ENCODE data around the gene GLMN. TPM values are rescaled to one million over a fixed set of nuclear protein-coding genes. Genes with fewer than 3 reads are reported as not detected.

Gene GLMN
- total and polyA plus RNA-seq, 7 donors: 2.8 to 17.6 (median 7.8) TPM

GRCh38 chr1:92277105-92277723 lies 21.6 kb downstream of the GLMN start:
- WGBS, 2 donors: 93 to 96% methylated on average over 4 of the region's 4 CpGs
- Histone ChIP-seq H3K36me3 (peaks cover 0 to 55% (median 7%) of the 10 kb centered on the region in 4 donors), H3K27me3 (no peaks in the 10 kb centered on the region), H3K4me1 (no peaks in the 10 kb centered on the region), H3K27ac (no peak overlapping the region), H3K4me3 (no peak overlapping the region), H3K9me3 (no peaks in the 10 kb centered on the region)
- TF ChIP-seq POLR2A (IDR thresholded peaks at IDR 0.05) (no peak), POLR2AphosphoS5 (IDR thresholded peaks at IDR 0.05) (no peak), CTCF (IDR thresholded peaks at IDR 0.05) (no peak), EP300 (IDR thresholded peaks at IDR 0.05) (no peak)
- intact Hi-C loops (cut with DNase I): no loop called here
- no peak for DNase-seq

GRCh38 chr1:92276082-92276481 lies 22.7 kb downstream of the GLMN start:
- no peak for DNase-seq
- no peak overlapping the region for H3K4me3 ChIP-seq
- peaks cover 0 to 54% (median 8%) of the 10 kb centered on the region in 4 donors for H3K36me3 ChIP-seq
- 97 to 99% methylated on average over 3 of the region's 3 CpGs for WGBS, 2 donors
- H3K27me3 ChIP-seq: no peaks in the 10 kb centered on the region
- intact Hi-C loops (cut with DNase I): no loop called here
- no peak overlapping the region for H3K27ac ChIP-seq
- no peak for TF ChIP-seq CTCF (IDR thresholded peaks at IDR 0.05)
- TF ChIP-seq POLR2A (IDR thresholded peaks at IDR 0.05): no peak
- TF ChIP-seq EP300 (IDR thresholded peaks at IDR 0.05): no peak
- TF ChIP-seq POLR2AphosphoS5 (IDR thresholded peaks at IDR 0.05): no peak
- no peaks in the 10 kb centered on the region for H3K9me3 ChIP-seq
- no peaks in the 10 kb centered on the region for H3K4me1 ChIP-seq

GRCh38 chr1:92274939-92275338 lies 23.8 kb downstream of the GLMN start:
- WGBS, 2 donors: 96 to 98% methylated on average over 1 of the region's 1 CpG
- no peaks in the 10 kb centered on the region for H3K9me3 ChIP-seq
- DNase-seq: no peak
- no peak overlapping the region for H3K27ac ChIP-seq
- no peaks in the 10 kb centered on the region for H3K27me3 ChIP-seq
- intact Hi-C loops (cut with DNase I): no loop called here
- TF ChIP-seq POLR2AphosphoS5 (IDR thresholded peaks at IDR 0.05) (no peak), CTCF (IDR thresholded peaks at IDR 0.05) (no peak), POLR2A (IDR thresholded peaks at IDR 0.05) (no peak), EP300 (IDR thresholded peaks at IDR 0.05) (no peak)
- no peak overlapping the region for H3K4me3 ChIP-seq
- H3K4me1 ChIP-seq: no peaks in the 10 kb centered on the region
- peaks cover 0 to 46% (median 8%) of the 10 kb centered on the region in 4 donors for H3K36me3 ChIP-seq

GRCh38 chr1:92273039-92273438 lies 25.7 kb downstream of the GLMN start:
- no peaks in the 10 kb centered on the region for H3K27me3 ChIP-seq
- WGBS, 2 donors: 93 to 96% methylated on average over 1 of the region's 1 CpG
- no peaks in the 10 kb centered on the region for H3K4me1 ChIP-seq
- DNase-seq: no peak
- peaks cover 0 to 54% (median 5%) of the 10 kb centered on the region in 4 donors for H3K36me3 ChIP-seq
- H3K27ac ChIP-seq: no peak overlapping the region
- no peak overlapping the region for H3K4me3 ChIP-seq
- no peaks in the 10 kb centered on the region for H3K9me3 ChIP-seq
- intact Hi-C loops (cut with DNase I): no loop called here
- no peak for TF ChIP-seq POLR2AphosphoS5 (IDR thresholded peaks at IDR 0.05)
- TF ChIP-seq EP300 (IDR thresholded peaks at IDR 0.05): no peak
- TF ChIP-seq POLR2A (IDR thresholded peaks at IDR 0.05): no peak
- TF ChIP-seq CTCF (IDR thresholded peaks at IDR 0.05): no peak

GRCh38 chr1:92262516-92262915 lies 36.3 kb downstream of the GLMN start:
- Histone ChIP-seq H3K9me3 (no peaks in the 10 kb centered on the region), H3K27me3 (no peaks in the 10 kb centered on the region), H3K4me1 (no peaks in the 10 kb centered on the region), H3K27ac (no peak overlapping the region), H3K4me3 (no peak overlapping the region), H3K36me3 (peaks cover 0 to 76% (median 5%) of the 10 kb centered on the region in 4 donors)
- intact Hi-C loops (cut with DNase I): no loop called here
- 88% methylated on average over 3 of the region's 3 CpGs for WGBS, 2 donors
- DNase-seq: no peak
- TF ChIP-seq CTCF (IDR thresholded peaks at IDR 0.05) (no peak), EP300 (IDR thresholded peaks at IDR 0.05) (no peak), POLR2A (IDR thresholded peaks at IDR 0.05) (no peak), POLR2AphosphoS5 (IDR thresholded peaks at IDR 0.05) (no peak)

All from sigmoid colon (tissue), 7 donors.